SK-N-SH (cell line): ENCODE results near the gene TACC2. TPM values are rescaled to one million over a fixed set of nuclear protein-coding genes. Genes with fewer than 3 reads are reported as not detected.
"Not testable (repeated sequence)": the region's sequence is repeated elsewhere in the genome, so short reads cannot be mapped to it uniquely, and the experiment has no call there.

Source experiments
- CTCF ChIA-PET: fragments of 300-600, 350-600 bp; formaldehyde crosslinking; extraction: SDS; loops from one replicate; lab custom pipeline; 2021; lab: Yijun Ruan, JAX
- POLR2A ChIA-PET: fragments of 350-600 bp; sonication (Branson Sonifier 250); formaldehyde crosslinking; extraction: SDS; loops from one replicate; lab custom pipeline; 2020; ENCODE audit warnings: antibody characterized with exemption, inconsistent platforms; lab: Yijun Ruan, JAX
- DNase-seq: peaks from one replicate; pipeline ENCODE4 v3.0.0; 2012
- H2AFZ ChIP-seq: fragments of 200-600 bp; sonication (generic); 2 replicates; pipeline ENCODE4 v1.8.1; 2016; ENCODE audit warnings: antibody characterized with exemption, mild to moderate bottlenecking, low read depth
- H3F3A ChIP-seq: fragments of 200-600 bp; sonication (generic); replicated peaks from 2 replicates; pipeline ENCODE3; 2016; ENCODE audit warnings: antibody characterized with exemption, mild to moderate bottlenecking; ENCODE audit not compliant: insufficient read depth
- H3K27ac ChIP-seq, 2 experiments: fragments of 200-500 bp in 1 of 2; fragments of 200-600 bp in 1 of 2; sonication (Bioruptor generic) in 1 of 2; sonication (generic), shearing (Covaris generic) in 1 of 2; 2 replicates each; pipeline versions ENCODE4 v1.5.1 to v1.6.1; 2014 to 2016; ENCODE audit warnings: low read depth in 2 of 2, inconsistent platforms in 1 of 2, low read length in 1 of 2, mild to moderate bottlenecking in 1 of 2, mixed read lengths in 1 of 2
- H3K27me3 ChIP-seq: fragments of 200-600 bp; sonication (generic), shearing (Covaris generic); 2 replicates; pipeline ENCODE4 v1.6.1; 2016; ENCODE audit warnings: mixed run types; ENCODE audit not compliant: insufficient read depth
- H3K36me3 ChIP-seq, 2 experiments: fragments of 200-500 bp in 1 of 2; fragments of 200-600 bp in 1 of 2; sonication (Bioruptor generic) in 1 of 2; sonication (generic) in 1 of 2; replicated peaks in 1 of 2; 2 replicates each; pipeline versions ENCODE3 to v1.5.1; 2014 to 2016; ENCODE audit warnings: low read length in 1 of 2, mild to moderate bottlenecking in 1 of 2; ENCODE audit not compliant: insufficient read depth in 2 of 2, control insufficient read depth in 1 of 2
- H3K4me1 ChIP-seq, 2 experiments: fragments of 200-500 bp in 1 of 2; fragments of 200-600 bp in 1 of 2; sonication (Bioruptor generic) in 1 of 2; sonication (generic), shearing (Covaris generic) in 1 of 2; 2 replicates each; pipeline versions ENCODE4 v1.5.1 to v1.6.1; 2014 to 2016; ENCODE audit warnings: low read depth in 1 of 2, low read length in 1 of 2, mixed run types in 1 of 2; ENCODE audit not compliant: insufficient read depth in 2 of 2, control insufficient read depth in 1 of 2
- H3K4me2 ChIP-seq: fragments of 200-600 bp; sonication (generic), shearing (Covaris generic); 2 replicates; pipeline ENCODE4 v1.6.1; 2017; ENCODE audit warnings: mixed run types
- H3K4me3 ChIP-seq, 2 experiments: fragments of 200-500 bp in 1 of 2; fragments of 200-600 bp in 1 of 2; sonication (Bioruptor generic) in 1 of 2; sonication (generic), shearing (Covaris generic) in 1 of 2; 2 replicates each; pipeline versions ENCODE4 v1.5.1 to v1.8.1; 2014 to 2016; ENCODE audit warnings: low read depth in 2 of 2, inconsistent platforms in 1 of 2, low read length in 1 of 2, mild to moderate bottlenecking in 1 of 2, mixed read lengths in 1 of 2, moderate library complexity in 1 of 2
- H3K79me2 ChIP-seq: fragments of 200-600 bp; sonication (generic); 2 replicates; pipeline ENCODE4 v1.8.1; 2017; ENCODE audit warnings: mild to moderate bottlenecking; ENCODE audit not compliant: insufficient read depth
- H3K9ac ChIP-seq: fragments of 200-600 bp; sonication (generic); 2 replicates; pipeline ENCODE4 v1.6.1; 2017; ENCODE audit warnings: mixed run types
- H3K9me2 ChIP-seq: fragments of 200-600 bp; sonication (generic); 2 replicates; pipeline ENCODE4 v1.6.1; 2017; ENCODE audit warnings: mixed run types
- H3K9me3 ChIP-seq: fragments of 200-600 bp; sonication (generic); 2 replicates; pipeline ENCODE4 v1.6.1; 2017; ENCODE audit warnings: mixed run types, mild to moderate bottlenecking, moderate library complexity
- H4K20me1 ChIP-seq: fragments of 200-600 bp; sonication (generic); 2 replicates; pipeline ENCODE4 v1.6.1; 2017; ENCODE audit warnings: mild to moderate bottlenecking, mixed run types; ENCODE audit not compliant: insufficient read depth
- FOXJ3 ChIP-seq: sonication (generic); formaldehyde crosslinking; IDR thresholded peaks from 2 replicates; pipeline ENCODE4 v1.5.1; 2020; ENCODE audit warnings: mild to moderate bottlenecking, missing genetic modification reagents
- GABPA ChIP-seq: IDR thresholded peaks from 2 replicates; pipeline ENCODE4 v1.4.0; 2012; ENCODE audit warnings: low read depth, mild to moderate bottlenecking
- RAD21 ChIP-seq: IDR thresholded peaks from 2 replicates; pipeline ENCODE4 v1.6.1; 2012; ENCODE audit warnings: mild to moderate bottlenecking, low read length
- RCOR1 ChIP-seq: fragments of 150-350 bp; IDR thresholded peaks from 2 replicates; pipeline ENCODE4 v1.6.1; 2017; ENCODE audit warnings: antibody characterized with exemption, low read length
- TAF1 ChIP-seq: IDR thresholded peaks from 2 replicates; pipeline ENCODE4 v1.6.1; 2012; ENCODE audit warnings: low read depth, mild to moderate bottlenecking, low read length, moderate library complexity, borderline replicate concordance
- TCF12 ChIP-seq: IDR thresholded peaks from 2 replicates; pipeline ENCODE4 v1.4.0; 2012
- YY1 ChIP-seq: IDR thresholded peaks from 2 replicates; pipeline ENCODE4 v1.4.0; 2012; ENCODE audit warnings: low read depth, mild to moderate bottlenecking
- WGBS: methylation state at CpG from one replicate; pipeline ENCODE4 v1.1.6; 2017; ENCODE audit warnings: low lambda C conversion rate; 5-methylcytosine and 5-hydroxymethylcytosine counted together
- polyA plus RNA-seq, 3 experiments: library from polyadenylated mRNA; depleted of rRNA; stranded (reverse); fragments of >200 nt; gene quantifications; 2 replicates each; pipeline ENCODE4 v1.2.3, GENCODE V29; 2012
- TF ChIP-seq, protein P1 (sequence below): fragments of 150-350 bp; IDR thresholded peaks from 2 replicates; pipeline ENCODE4 v1.6.1; 2017; ENCODE audit warnings: antibody characterized with exemption, low read length, low read depth, borderline replicate concordance
- TF ChIP-seq, protein P2 (sequence below): IDR thresholded peaks from 2 replicates; pipeline ENCODE4; 2012
- TF ChIP-seq, protein P3 (sequence below): IDR thresholded peaks from 2 replicates; pipeline ENCODE4 v1.4.0; 2012; ENCODE audit warnings: low read depth

TACC2 gene
- polyA plus RNA-seq, 1 of the 3 experiments (the other 2 are of a cell fraction): 8.8 TPM

DNA sequence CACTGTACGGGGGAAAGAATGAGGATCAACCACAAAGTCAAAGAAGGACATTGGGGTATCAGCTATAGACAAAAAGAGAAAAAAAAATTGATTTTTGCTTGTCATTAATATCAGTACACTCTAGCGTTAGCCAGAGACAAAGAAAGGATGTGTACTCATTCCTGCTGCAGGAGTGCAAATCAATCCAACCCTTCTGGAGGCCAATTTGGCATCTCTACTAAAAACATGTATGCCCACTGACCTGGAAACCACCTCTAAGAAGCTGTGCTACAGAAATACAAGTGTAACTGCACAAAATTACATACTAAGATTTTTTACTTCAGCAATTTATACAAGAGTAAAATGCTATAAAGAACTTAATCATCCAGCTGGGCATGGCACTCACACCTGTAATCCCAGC is 27.5 kb upstream of the TACC2 start:
- Histone ChIP-seq H4K20me1 (no peaks in the 10 kb centered on the region), H3K4me1 (peaks cover 0 to 4% of the 10 kb centered on the region in 2 experiments; a peak in 1 of 4 replicates), H3K4me3 (no peak overlapping the region), H3K9me3 (no peaks in the 10 kb centered on the region), H3K9me2 (no peaks in the 10 kb centered on the region), H3K9ac (no peak overlapping the region), H3K27ac (no peak overlapping the region), H3F3A (peaks cover 4% of the 10 kb centered on the region), H3K36me3 (peaks cover 5 to 37% of the 10 kb centered on the region in 2 experiments), H3K79me2 (no peaks in the 10 kb centered on the region), H2AFZ (no peak overlapping the region), H3K27me3 (no peaks in the 10 kb centered on the region)
- ChIA-PET POLR2A (interaction anchor here (1.0 to 1.1 kb wide), 2 partner anchors 14 to 179 kb away, joined by 3 read pairs; partner anchors contain the start of gene NSMCE4A), CTCF (interaction anchor here (2.0 kb wide), 1 partner anchor 13 kb away, joined by 8 read pairs; the partner anchor contains the start of gene NSMCE4A)
- WGBS: 89% methylated on average over 2 of the region's 2 CpGs
- TF ChIP-seq TAF1 (no peak), RCOR1 (no peak), GABPA (no peak), TCF12 (no peak), RAD21 (no peak), FOXJ3 (CRISPR knock-in tag) (no peak)
- TF ChIP-seq, protein P1, sequence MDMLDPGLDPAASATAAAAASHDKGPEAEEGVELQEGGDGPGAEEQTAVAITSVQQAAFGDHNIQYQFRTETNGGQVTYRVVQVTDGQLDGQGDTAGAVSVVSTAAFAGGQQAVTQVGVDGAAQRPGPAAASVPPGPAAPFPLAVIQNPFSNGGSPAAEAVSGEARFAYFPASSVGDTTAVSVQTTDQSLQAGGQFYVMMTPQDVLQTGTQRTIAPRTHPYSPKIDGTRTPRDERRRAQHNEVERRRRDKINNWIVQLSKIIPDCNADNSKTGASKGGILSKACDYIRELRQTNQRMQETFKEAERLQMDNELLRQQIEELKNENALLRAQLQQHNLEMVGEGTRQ: no peak
- TF ChIP-seq, protein P2, sequence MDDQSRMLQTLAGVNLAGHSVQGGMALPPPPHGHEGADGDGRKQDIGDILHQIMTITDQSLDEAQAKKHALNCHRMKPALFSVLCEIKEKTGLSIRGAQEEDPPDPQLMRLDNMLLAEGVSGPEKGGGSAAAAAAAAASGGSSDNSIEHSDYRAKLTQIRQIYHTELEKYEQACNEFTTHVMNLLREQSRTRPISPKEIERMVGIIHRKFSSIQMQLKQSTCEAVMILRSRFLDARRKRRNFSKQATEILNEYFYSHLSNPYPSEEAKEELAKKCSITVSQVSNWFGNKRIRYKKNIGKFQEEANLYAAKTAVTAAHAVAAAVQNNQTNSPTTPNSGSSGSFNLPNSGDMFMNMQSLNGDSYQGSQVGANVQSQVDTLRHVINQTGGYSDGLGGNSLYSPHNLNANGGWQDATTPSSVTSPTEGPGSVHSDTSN: no peak
- TF ChIP-seq, all 33 proteins: peak for 0
- H3K4me2 ChIP-seq: no peak overlapping the region
- no peak for DNase-seq

DNA sequence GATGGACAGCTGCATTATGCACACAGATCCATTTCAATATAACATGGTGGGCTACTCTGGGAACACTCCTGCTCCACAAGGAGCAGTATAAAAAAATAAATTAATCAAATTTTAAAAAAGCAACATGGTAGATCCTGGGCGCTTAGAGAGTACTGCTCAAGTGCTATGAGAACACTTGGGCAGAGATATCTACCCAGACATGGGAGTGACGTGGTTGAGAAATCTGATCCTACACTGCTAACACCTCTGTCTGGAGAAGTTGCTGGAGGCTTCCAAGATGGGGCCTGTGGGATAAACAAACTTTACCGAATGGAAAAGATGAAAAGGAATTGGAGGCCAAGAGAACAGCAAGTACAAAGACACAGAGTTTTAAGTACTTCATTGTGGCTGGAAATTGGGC is 23.0 kb upstream of the TACC2 start:
- no peaks in the 10 kb centered on the region for H3K27me3 ChIP-seq
- H4K20me1 ChIP-seq: no peaks in the 10 kb centered on the region
- no peaks in the 10 kb centered on the region for H3K9me3 ChIP-seq
- 91% methylated on average over 3 of the region's 3 CpGs for WGBS
- H3K4me2 ChIP-seq: no peak overlapping the region
- no peak for DNase-seq
- peaks cover 31 to 43% of the 10 kb centered on the region in 2 experiments for H3K36me3 ChIP-seq
- no peak overlapping the region for H3K27ac ChIP-seq
- H3K79me2 ChIP-seq: no peaks in the 10 kb centered on the region
- ChIA-PET CTCF (interaction anchor here (2.5 kb wide), 1 partner anchor 10 kb away, joined by 5 read pairs; no protein-coding TSS in a partner anchor), POLR2A (interaction anchor here (1.0 kb wide), 1 partner anchor 38 kb away, joined by 3 read pairs; the partner anchor contains the start of gene ATE1)
- no peaks in the 10 kb centered on the region for H3F3A ChIP-seq
- no peak overlapping the region for H3K4me3 ChIP-seq
- H2AFZ ChIP-seq: no peak overlapping the region
- no peaks in the 10 kb centered on the region for H3K4me1 ChIP-seq
- no peak for TF ChIP-seq YY1
- TF ChIP-seq, protein P3, sequence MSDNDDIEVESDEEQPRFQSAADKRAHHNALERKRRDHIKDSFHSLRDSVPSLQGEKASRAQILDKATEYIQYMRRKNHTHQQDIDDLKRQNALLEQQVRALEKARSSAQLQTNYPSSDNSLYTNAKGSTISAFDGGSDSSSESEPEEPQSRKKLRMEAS: no peak
- TF ChIP-seq, protein P2: no peak
- no peaks in the 10 kb centered on the region for H3K9me2 ChIP-seq
- no peak overlapping the region for H3K9ac ChIP-seq

DNA sequence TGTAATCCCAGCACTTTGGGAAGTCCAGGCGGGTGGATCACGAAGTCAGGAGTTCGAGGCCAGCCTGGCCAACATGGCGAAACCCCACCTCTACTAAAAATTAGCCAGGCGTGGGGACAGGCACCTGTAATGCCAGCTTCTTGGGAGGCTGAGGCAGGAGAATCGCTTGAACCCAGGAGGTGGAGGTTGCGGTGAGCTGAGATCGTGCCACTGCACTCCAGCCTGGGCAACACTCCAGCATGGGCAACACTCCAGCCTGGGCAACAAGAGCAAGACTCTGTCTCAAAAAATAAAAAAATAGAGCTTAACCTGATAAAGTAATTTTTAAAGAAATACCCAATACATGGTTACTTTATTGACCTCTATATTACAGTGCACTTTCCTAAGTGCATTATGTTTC is 19.9 kb upstream of the TACC2 start:
- H3K4me3 ChIP-seq, H3K9me3 ChIP-seq, H3K9me2 ChIP-seq, H3K27ac ChIP-seq, H2AFZ ChIP-seq, H3K9ac ChIP-seq, CTCF ChIA-PET, H3K27me3 ChIP-seq, H3K4me1 ChIP-seq, H3K4me2 ChIP-seq, DNase-seq, H4K20me1 ChIP-seq, POLR2A ChIA-PET, H3F3A ChIP-seq: not testable (repeated sequence)
- Histone ChIP-seq H3K79me2 (peaks cover 10% of the 10 kb centered on the region), H3K36me3 (peaks cover 27 to 47% of the 10 kb centered on the region in 2 experiments)
- WGBS: 86% methylated on average over 8 of the region's 8 CpGs
